ENCODE results near the gene TMEM253. TPM values are rescaled to one million over a fixed set of nuclear protein-coding genes. Genes with fewer than 3 reads are reported as not detected.

The TMEM253 gene
- total RNA-seq, 6 experiments from 2014 or later = 0.18 to 0.35 TPM; not detected in 4

DNA sequence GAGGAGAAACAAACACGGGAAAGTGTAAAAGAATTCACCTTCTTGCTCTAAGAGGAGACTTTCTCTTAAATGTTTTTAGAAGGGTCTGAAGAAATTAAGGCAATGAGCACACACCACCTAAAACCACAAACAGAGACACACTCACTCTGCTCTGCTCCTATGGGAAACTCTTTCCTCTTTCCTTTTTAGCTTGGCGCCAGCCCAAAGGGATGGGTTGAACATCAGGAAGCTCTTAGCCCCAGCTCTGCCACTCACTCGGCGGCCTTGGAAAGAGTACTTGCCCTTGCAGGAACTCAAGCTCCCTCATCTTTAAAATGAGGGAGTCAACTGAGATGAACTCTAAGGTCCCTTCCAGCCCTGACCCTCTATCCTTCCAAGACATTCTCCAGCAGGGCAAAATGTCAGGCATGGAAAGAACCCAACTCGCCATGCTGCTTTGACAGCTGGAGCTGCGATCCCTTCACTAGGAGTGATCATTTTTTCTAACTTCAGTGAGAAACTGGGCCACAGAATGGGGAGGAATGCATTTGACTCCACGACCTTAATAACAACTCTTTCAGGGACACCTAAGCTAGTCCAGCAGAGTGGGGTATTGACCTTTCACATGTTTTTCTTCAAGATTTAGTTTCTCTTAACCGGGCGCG, 44.2 kb upstream of the TMEM253 start:
- H3K36me3 Mint-ChIP-seq (ENCODE audit: low read depth) = no peaks in the 10 kb centered on the region
- DNase-seq = peak; percentile 13
- H3K4me3 Mint-ChIP-seq = no peak overlapping the region
- H3K27ac Mint-ChIP-seq = no peak overlapping the region
- TF ChIP-seq, protein P1, sequence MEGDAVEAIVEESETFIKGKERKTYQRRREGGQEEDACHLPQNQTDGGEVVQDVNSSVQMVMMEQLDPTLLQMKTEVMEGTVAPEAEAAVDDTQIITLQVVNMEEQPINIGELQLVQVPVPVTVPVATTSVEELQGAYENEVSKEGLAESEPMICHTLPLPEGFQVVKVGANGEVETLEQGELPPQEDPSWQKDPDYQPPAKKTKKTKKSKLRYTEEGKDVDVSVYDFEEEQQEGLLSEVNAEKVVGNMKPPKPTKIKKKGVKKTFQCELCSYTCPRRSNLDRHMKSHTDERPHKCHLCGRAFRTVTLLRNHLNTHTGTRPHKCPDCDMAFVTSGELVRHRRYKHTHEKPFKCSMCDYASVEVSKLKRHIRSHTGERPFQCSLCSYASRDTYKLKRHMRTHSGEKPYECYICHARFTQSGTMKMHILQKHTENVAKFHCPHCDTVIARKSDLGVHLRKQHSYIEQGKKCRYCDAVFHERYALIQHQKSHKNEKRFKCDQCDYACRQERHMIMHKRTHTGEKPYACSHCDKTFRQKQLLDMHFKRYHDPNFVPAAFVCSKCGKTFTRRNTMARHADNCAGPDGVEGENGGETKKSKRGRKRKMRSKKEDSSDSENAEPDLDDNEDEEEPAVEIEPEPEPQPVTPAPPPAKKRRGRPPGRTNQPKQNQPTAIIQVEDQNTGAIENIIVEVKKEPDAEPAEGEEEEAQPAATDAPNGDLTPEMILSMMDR (IDR thresholded peaks at IDR 0.05) = no peak
- H3K27me3 Mint-ChIP-seq (ENCODE audit: insufficient read depth) = peaks cover 5% of the 10 kb centered on the region; the same call in 1 of the 2 replicates
- peaks cover 26% of the 10 kb centered on the region for H3K4me1 Mint-ChIP-seq (ENCODE audit: low read depth)
- no peaks in the 10 kb centered on the region for H3K9me3 Mint-ChIP-seq

DNA sequence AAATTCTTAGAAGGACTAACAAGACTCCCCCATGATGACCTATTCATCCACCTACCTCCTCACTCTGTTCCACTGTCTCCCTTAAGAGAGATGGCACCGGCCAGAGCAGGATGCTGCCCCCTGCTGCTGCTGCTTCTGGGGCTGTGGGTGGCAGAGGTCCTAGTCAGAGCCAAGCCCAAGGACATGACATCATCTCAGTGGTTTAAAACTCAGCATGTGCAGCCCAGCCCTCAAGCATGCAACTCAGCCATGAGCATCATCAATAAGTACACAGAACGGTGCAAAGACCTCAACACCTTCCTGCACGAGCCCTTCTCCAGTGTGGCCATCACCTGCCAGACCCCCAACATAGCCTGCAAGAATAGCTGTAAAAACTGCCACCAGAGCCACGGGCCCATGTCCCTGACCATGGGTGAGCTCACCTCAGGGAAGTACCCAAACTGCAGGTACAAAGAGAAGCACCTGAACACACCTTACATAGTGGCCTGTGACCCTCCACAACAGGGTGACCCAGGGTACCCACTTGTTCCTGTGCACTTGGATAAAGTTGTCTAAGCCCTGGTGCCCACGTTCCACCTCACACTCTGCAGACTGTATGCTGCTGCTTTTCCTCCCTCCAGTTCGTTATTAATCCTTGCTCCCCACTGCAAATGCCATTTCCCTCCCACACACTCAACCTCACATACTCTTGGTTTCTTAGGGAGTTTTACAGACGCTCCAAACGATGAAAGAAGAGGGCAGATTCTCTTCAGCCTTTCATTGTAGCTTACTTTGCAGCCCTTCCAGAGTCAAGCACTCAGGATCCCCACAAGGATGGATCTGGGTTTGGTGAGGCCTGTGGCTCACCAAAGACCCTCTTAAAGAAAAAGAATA, 42.8 kb upstream of the TMEM253 start, which contains the start of gene RNASE8:
RNASE8 (plus strand) TSS at position 20 of the 873 bp plus-strand sequence; CDS start at position 91, 71 bp downstream.
- Mint-ChIP-seq H3K27me3 (ENCODE audit: insufficient read depth) (peaks cover 2% of the 10 kb centered on the region), H3K36me3 (ENCODE audit: low read depth) (no peaks in the 10 kb centered on the region), H3K27ac (no peak within 1 kb of the TSS), H3K9me3 (no peaks in the 10 kb centered on the region), H3K4me1 (ENCODE audit: low read depth) (peaks cover 35% of the 10 kb centered on the region), H3K4me3 (no peak within 1 kb of the TSS)
- peak; percentile 35 for DNase-seq
- TF ChIP-seq, protein P1 (IDR thresholded peaks at IDR 0.05) = peak; percentile 59; the same call in 1 of the 2 replicates

DNA sequence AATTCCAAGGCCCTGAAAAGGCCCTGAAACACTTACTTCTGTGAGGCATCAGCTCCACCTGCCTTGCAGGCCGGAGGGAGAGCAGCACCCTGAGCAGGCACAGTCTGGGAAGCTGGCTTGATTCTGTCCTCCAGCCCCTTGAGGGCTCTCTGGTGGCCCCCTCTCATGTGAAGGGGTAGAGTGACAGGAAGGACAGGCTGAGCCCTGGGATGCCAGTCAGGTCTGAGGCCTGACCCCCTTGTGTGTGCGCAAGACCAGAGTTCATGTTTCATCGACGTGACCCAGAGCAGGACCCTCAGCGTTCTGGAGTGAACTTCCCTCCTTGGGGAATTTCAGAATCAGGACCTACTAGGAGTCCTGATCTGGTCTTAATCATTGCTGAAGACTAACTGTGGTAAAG, 42.0 kb upstream of the TMEM253 start:
- TF ChIP-seq, protein P1 (IDR thresholded peaks at IDR 0.05) = no peak
- peaks cover 43% of the 10 kb centered on the region for H3K4me1 Mint-ChIP-seq (ENCODE audit: low read depth)
- no peaks in the 10 kb centered on the region for H3K9me3 Mint-ChIP-seq
- no peak overlapping the region for H3K27ac Mint-ChIP-seq
- no peak for DNase-seq
- H3K36me3 Mint-ChIP-seq (ENCODE audit: low read depth) = no peaks in the 10 kb centered on the region
- peaks cover 2% of the 10 kb centered on the region for H3K27me3 Mint-ChIP-seq (ENCODE audit: insufficient read depth)
- no peak overlapping the region for H3K4me3 Mint-ChIP-seq

DNA sequence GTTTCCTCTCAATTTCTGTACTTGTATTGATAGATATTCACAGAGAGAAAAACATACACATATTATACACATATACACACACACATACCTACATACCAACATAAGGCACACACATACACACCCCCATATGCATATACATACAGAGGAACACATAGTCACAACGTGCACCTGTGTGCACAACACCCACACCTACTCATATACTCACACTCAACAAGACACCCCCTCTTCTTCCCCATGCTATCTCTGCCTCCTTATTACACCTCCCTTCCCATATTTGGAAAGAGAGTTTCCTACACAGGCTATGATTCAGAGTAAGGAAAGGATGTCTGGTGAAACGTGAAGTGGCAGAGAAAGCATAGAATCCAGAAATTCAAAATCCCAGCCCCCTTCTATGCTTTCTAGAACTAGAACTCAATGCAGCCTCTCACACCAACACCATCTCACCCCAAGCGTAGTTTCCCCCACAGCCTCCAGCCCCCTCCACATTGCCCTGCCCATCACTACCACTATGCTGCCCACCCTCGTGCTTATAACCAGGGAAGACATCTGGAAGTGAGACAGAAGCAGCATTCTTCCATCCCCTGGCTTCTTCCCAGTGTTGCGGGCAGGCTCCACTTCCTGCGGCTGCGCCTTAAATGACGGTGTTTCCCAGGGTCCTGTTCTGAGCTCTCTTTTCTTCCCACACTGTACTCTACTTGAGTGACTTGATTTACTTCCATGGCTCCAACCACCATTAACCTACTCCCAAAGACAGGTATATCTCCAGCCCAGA, 40.8 kb upstream of the TMEM253 start:
- H3K27me3 Mint-ChIP-seq (ENCODE audit: insufficient read depth) = peaks cover 2% of the 10 kb centered on the region
- no peak for DNase-seq
- TF ChIP-seq, protein P1 (IDR thresholded peaks at IDR 0.05) = no peak
- H3K36me3 Mint-ChIP-seq (ENCODE audit: low read depth) = no peaks in the 10 kb centered on the region
- H3K27ac Mint-ChIP-seq = no peak overlapping the region
- no peaks in the 10 kb centered on the region for H3K9me3 Mint-ChIP-seq
- H3K4me3 Mint-ChIP-seq = no peak overlapping the region; the same call in 1 of the 2 replicates
- H3K4me1 Mint-ChIP-seq (ENCODE audit: low read depth) = peaks cover 46% of the 10 kb centered on the region

DNA sequence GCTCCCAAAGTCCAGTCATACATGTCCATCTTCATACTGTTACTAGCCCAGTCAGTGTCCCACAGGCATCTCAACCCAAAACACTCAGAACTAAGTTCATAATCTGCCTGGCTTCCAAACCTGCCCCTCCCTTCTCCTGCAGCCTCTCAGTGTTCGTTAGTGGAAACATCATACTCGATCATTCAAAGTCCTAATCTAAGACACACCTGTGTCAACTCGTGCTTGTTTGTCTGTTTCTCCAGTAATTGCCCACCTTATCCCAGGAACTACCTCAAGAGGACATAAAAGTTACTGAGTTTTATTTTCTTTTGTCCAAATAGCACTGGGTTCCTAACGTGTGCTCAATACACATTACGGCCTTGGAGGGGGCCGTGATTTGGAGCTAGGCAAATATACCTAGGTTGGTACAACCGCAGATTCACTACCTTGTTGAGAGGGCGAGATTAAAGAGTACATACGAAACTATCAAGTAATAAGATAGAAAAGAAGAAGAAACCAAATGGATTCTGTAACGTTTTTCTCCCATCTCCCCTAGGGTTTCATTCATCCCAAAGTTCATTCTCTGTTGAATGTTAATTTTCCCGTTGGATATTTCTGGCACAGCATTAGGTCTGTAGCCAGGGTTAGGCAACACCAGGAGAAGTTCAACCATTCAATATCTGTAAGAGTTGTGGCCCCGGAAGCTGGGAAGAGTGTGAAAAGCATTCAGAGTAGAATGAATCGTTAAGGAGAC, 40.1 kb upstream of the TMEM253 start:
- TF ChIP-seq, protein P1 (IDR thresholded peaks at IDR 0.05) = no peak
- Mint-ChIP-seq H3K27ac (no peak overlapping the region), H3K4me3 (no peak overlapping the region; the same call in 1 of the 2 replicates), H3K4me1 (ENCODE audit: low read depth) (peaks cover 46% of the 10 kb centered on the region), H3K9me3 (no peaks in the 10 kb centered on the region), H3K27me3 (ENCODE audit: insufficient read depth) (peaks cover 3% of the 10 kb centered on the region), H3K36me3 (ENCODE audit: low read depth) (no peaks in the 10 kb centered on the region)
- no peak for DNase-seq

All from HFFc6 (cell line).